ENCODE results near the gene ERMARD.

ERMARD gene

DNA sequence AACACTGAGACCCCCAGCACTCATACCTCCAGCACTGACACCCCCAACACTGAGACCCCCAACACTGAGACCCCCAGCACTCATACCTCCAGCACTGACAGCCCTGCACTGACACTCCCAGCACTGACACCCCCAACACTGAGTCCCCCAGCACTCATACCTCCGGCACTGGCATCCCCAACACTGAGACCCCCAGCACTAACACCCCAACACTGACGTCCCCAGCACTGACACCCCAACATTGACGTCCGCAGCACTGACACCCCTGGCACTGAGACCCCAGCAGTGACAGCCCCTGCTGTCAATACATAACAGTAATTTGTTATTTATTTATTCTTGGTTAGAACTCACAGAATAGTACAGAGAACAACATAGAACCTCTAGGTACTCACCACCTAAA is 58.0 kb downstream of the ERMARD start:
- H3K4me3 ChIP-seq (replicated peaks; ENCODE audit: low read depth, low read length), result no peak overlapping the region
- TF ChIP-seq, protein P1, sequence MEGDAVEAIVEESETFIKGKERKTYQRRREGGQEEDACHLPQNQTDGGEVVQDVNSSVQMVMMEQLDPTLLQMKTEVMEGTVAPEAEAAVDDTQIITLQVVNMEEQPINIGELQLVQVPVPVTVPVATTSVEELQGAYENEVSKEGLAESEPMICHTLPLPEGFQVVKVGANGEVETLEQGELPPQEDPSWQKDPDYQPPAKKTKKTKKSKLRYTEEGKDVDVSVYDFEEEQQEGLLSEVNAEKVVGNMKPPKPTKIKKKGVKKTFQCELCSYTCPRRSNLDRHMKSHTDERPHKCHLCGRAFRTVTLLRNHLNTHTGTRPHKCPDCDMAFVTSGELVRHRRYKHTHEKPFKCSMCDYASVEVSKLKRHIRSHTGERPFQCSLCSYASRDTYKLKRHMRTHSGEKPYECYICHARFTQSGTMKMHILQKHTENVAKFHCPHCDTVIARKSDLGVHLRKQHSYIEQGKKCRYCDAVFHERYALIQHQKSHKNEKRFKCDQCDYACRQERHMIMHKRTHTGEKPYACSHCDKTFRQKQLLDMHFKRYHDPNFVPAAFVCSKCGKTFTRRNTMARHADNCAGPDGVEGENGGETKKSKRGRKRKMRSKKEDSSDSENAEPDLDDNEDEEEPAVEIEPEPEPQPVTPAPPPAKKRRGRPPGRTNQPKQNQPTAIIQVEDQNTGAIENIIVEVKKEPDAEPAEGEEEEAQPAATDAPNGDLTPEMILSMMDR (IDR thresholded peaks at IDR 0.05; ENCODE audit: low read depth, low read length, missing control alignments), result no peak
- DNase-seq (ENCODE audit: extremely low read depth, low read depth), result no peak

DNA sequence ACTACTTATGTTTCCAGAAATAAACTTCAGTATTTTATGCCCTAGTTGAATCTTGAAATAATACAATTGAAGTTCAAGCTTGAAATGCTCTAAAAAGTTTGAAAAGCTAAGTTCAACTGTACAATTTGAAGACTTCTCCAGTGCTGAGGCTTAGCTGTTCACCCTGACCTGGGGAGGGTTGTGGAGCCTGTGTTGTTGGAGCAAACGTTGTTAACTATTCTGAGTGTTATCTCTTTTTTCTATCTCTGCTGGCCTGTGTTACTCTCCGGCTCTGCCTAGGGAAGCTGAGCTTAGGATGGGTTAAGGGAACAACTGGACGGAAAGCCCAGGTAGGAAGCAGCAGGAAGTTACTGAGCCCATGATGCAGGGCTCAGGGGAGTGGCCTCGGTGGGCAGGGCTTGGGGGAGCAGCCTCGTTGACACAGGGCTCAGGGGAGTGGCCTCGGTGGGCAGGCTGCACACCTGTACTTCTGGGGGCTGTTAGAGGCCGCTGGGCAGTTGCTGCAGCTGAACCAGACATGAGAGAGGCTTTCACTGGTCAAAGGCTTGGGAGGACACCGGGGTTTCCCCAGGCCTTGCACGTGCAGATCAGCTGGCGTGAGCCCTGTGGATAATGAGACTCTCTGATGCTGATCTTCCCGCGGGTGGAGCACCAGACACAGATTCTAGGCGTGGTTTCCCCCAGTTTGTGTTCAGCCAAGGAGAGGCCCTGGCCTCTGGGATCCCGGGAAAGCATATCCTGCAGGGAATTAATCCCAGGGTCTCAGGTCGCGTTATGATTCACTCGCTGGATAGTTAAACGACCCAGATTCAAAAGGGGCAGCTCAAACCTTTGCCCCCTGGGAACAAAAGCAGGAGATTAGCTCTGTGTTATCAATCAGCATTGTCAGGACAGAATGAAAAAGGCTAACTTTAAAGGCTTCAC is 58.9 kb downstream of the ERMARD start:
- no peak overlapping the region for H3K4me3 ChIP-seq (replicated peaks; ENCODE audit: low read depth, low read length)
- no peak for DNase-seq (ENCODE audit: extremely low read depth, low read depth)
- TF ChIP-seq, protein P1 (IDR thresholded peaks at IDR 0.05; ENCODE audit: low read depth, low read length, missing control alignments), result no peak

DNA sequence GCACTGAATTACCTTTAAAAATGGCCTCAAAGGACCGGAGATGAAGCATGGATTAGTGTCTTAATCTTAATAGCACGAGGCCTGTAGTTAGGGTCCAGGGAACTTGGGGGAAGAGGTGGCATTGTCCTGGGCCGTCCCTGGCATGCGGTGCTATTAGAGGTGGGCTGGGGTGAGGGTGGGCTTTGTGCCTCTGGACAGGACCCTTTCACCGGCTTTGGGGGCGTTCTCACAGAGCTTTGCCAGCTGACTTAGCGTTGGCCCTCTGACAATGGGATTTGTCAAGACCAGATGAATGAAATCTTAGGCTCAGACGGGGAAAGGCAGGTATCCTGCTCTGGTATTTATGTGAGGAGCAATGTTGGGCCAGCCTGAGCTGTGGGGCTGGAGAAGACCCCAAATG is 59.6 kb downstream of the ERMARD start:
- no peak overlapping the region for H3K4me3 ChIP-seq (replicated peaks; ENCODE audit: low read depth, low read length)
- no peak for DNase-seq (ENCODE audit: extremely low read depth, low read depth)
- TF ChIP-seq, protein P1 (IDR thresholded peaks at IDR 0.05; ENCODE audit: low read depth, low read length, missing control alignments), result no peak

DNA sequence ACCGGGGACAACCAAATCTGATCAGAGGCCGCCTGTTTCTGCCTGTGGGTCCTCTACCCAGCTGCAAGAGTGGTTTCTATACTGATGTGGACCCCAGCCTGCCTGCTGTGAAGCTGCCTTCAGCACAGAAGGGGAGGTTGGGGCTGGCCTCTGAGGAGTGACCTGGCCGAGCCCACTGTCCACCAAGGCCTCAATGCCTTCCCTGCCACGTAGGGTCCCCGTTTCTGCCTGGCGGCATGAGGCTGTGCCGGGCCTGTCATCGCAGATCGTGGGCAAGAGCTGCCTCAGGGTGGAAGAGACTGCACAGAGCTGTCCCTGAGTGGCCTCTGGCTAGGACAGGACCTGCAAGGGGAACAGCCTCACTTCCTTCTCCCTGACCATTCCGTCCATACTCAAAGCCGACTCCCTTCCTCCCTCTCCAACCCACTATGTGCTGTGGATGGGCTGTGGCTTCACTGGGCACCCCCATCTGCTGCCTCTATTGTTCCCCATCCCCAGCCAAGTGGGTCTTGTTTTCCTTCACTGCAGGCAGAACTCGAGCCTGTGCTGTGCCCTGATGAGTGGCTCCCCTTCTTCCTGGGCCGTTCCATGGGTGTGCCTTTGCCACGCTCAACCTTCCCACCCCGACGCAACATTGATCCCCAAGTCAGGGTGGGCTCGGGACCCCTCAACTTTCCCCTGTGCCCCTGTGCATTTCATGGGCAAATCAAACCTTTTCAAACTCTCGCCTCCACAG is 60.3 kb downstream of the ERMARD start:
- TF ChIP-seq, protein P1 (IDR thresholded peaks at IDR 0.05; ENCODE audit: low read depth, low read length, missing control alignments), result no peak
- DNase-seq (ENCODE audit: extremely low read depth, low read depth), result no peak
- no peak overlapping the region for H3K4me3 ChIP-seq (replicated peaks; ENCODE audit: low read depth, low read length)

DNA sequence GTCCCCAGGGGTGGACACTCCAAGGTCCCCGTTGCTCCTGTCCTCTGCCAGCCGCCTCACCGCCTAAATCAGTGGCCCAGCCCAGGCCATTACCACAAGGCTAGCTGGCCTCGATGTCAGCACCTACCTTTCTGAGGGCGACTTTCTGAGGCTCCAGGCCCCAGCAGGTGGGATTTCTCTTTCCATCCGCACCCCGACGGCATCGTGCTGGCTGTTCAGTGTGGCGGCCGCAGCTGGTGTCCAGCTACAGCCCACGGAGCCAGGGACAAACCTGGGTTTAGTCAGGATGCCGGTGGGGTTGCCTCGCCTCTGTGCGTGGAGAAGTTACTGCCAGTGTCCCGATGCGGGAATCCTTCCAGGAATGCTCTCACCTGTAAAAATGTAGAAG is 60.8 kb downstream of the ERMARD start:
- DNase-seq (ENCODE audit: extremely low read depth, low read depth), result no peak
- TF ChIP-seq, protein P1 (IDR thresholded peaks at IDR 0.05; ENCODE audit: low read depth, low read length, missing control alignments), result no peak
- no peak overlapping the region for H3K4me3 ChIP-seq (replicated peaks; ENCODE audit: low read depth, low read length)

DNA sequence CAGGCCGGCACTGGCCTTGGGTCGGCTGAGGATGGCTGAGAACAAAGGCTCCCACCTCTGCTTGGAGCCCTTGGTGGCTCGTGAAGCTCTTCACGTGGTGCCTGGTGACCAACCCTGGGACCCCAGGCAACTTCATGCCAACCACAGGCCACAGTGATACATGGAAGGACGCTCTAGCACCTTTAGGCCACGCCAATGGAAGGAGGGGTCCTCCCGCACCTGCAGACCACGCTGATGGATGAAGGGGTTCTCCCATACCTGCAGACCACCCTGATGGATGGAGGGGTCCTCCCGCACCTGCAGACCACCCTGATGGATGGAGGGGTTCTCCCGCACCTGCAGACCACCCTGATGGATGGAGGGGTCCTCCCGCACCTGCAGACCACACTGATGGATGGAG is 62.5 kb downstream of the ERMARD start:
- no peak overlapping the region for H3K4me3 ChIP-seq (replicated peaks; ENCODE audit: low read depth, low read length)
- TF ChIP-seq, protein P1 (IDR thresholded peaks at IDR 0.05; ENCODE audit: low read depth, low read length, missing control alignments), result no peak
- DNase-seq (ENCODE audit: extremely low read depth, low read depth), result no peak
